IMR-90 (cell line): Measurements from ENCODE around the gene SH3GL2. TPM values are rescaled to one million over a fixed set of nuclear protein-coding genes. Genes with fewer than 3 reads are reported as not detected.

ENCODE experiments used
- ATAC-seq: fragments of 200-7000 bp; cut with Tn5 transposase; 2 replicates; pipeline ENCODE4 v1.9.1; 2020; ENCODE audit warnings: low read depth, mild to moderate bottlenecking, moderate library complexity
- BruUV-seq: library from RNA; stranded (reverse); fragments of 400-500 nt; replicated peaks from 2 replicates; lab custom pipeline; 2021; lab: Mats Ljungman, UMichigan
- CTCF ChIA-PET: fragments of 300-600 bp; formaldehyde crosslinking; extraction: SDS; loops from one replicate; lab custom pipeline; 2021; ENCODE audit warnings: antibody characterized with exemption; lab: Yijun Ruan, JAX
- POLR2A ChIA-PET: fragments of 300-600 bp; sonication (Branson Sonifier 250); formaldehyde crosslinking; loops from one replicate; lab custom pipeline; 2022; ENCODE audit warnings: antibody characterized with exemption; ENCODE audit not compliant: unreplicated experiment; lab: Charles Lee
- DNase-seq: peaks from one replicate; pipeline ENCODE4 v3.0.0; 2013
- H2AFZ ChIP-seq: replicated peaks from 2 replicates; pipeline ENCODE3; 2013; ENCODE audit warnings: low read length, mild to moderate bottlenecking; ENCODE audit not compliant: poor library complexity
- H2AK5ac ChIP-seq: 2 replicates; pipeline ENCODE4 v1.6.1; 2013; ENCODE audit warnings: low read depth, low read length, inconsistent platforms
- H2AK9ac ChIP-seq: replicated peaks from 2 replicates; pipeline ENCODE3; 2013; ENCODE audit warnings: mild to moderate bottlenecking, low read depth, low read length, moderate library complexity; ENCODE audit not compliant: poor library complexity
- H2BK120ac ChIP-seq: 2 replicates; pipeline ENCODE4 v1.6.1; 2013; ENCODE audit warnings: low read depth, low read length, inconsistent platforms
- H2BK15ac ChIP-seq: 3 replicates; pipeline ENCODE4 v1.6.1; 2013; ENCODE audit warnings: low read depth, low read length, inconsistent platforms
- H2BK20ac ChIP-seq: 2 replicates; pipeline ENCODE4 v1.6.1; 2013; ENCODE audit warnings: low read depth, mild to moderate bottlenecking, inconsistent platforms, low read length, moderate library complexity
- H2BK5ac ChIP-seq: 2 replicates; pipeline ENCODE4 v1.6.1; 2013; ENCODE audit warnings: mild to moderate bottlenecking, low read depth, low read length, inconsistent platforms; ENCODE audit not compliant: poor library complexity, severe bottlenecking
- H3K14ac ChIP-seq: replicated peaks from 2 replicates; pipeline ENCODE4 v1.6.1; 2013; ENCODE audit warnings: low read depth, low read length, inconsistent platforms
- H3K18ac ChIP-seq: 2 replicates; pipeline ENCODE4 v1.6.1; 2013; ENCODE audit warnings: low read depth, low read length, control low read depth
- H3K23ac ChIP-seq: 2 replicates; pipeline ENCODE4 v1.6.1; 2013; ENCODE audit warnings: low read depth, low read length, inconsistent platforms
- H3K27ac ChIP-seq: 2 replicates; pipeline ENCODE4 v1.5.1; 2013; ENCODE audit warnings: mild to moderate bottlenecking, control low read depth, low read length; ENCODE audit not compliant: insufficient read depth
- H3K27me3 ChIP-seq: 2 replicates; pipeline ENCODE4 v1.6.1; 2013; ENCODE audit warnings: low read length; ENCODE audit not compliant: control insufficient read depth, insufficient read depth
- H3K36me3 ChIP-seq: 2 replicates; pipeline ENCODE4 v1.6.1; 2013; ENCODE audit warnings: low read length, mixed read lengths; ENCODE audit not compliant: control insufficient read depth, insufficient read depth
- H3K4ac ChIP-seq: 2 replicates; pipeline ENCODE4 v1.6.1; 2013; ENCODE audit warnings: low read depth, low read length, inconsistent platforms
- H3K4me1 ChIP-seq: 2 replicates; pipeline ENCODE4 v1.6.1; 2013; ENCODE audit warnings: low read length, mixed read lengths; ENCODE audit not compliant: control insufficient read depth, insufficient read depth
- H3K4me2 ChIP-seq: 2 replicates; pipeline ENCODE4 v1.6.1; 2013; ENCODE audit warnings: low read depth, mild to moderate bottlenecking, control low read depth, low read length, moderate library complexity
- H3K4me3 ChIP-seq: 2 replicates; pipeline ENCODE4 v1.5.1; 2013; ENCODE audit warnings: low read depth, mild to moderate bottlenecking, control low read depth, low read length, moderate library complexity; ENCODE audit not compliant: insufficient read depth
- H3K56ac ChIP-seq: 2 replicates; pipeline ENCODE4 v1.6.1; 2013; ENCODE audit warnings: low read length, inconsistent platforms; ENCODE audit not compliant: insufficient read depth; ENCODE audit errors: extremely low read depth
- H3K79me1 ChIP-seq, 2 experiments: 2 replicates each; pipeline ENCODE4 v1.6.1; 2013; ENCODE audit warnings: low read length in 2 of 2, inconsistent platforms in 1 of 2, low read depth in 1 of 2
- H3K9ac ChIP-seq: 2 replicates; pipeline ENCODE4 v1.6.1; 2013; ENCODE audit warnings: low read depth, low read length, control low read depth
- H3K9me1 ChIP-seq: 2 replicates; pipeline ENCODE4 v1.6.1; 2013; ENCODE audit warnings: low read length, inconsistent platforms; ENCODE audit not compliant: insufficient read depth
- H3K9me3 ChIP-seq: 2 replicates; pipeline ENCODE4 v1.6.1; 2013; ENCODE audit warnings: low read length; ENCODE audit not compliant: control insufficient read depth, insufficient read depth
- H4K20me1 ChIP-seq: 2 replicates; pipeline ENCODE4 v1.6.1; 2013; ENCODE audit warnings: low read length, inconsistent platforms; ENCODE audit not compliant: insufficient read depth
- H4K5ac ChIP-seq: 2 replicates; pipeline ENCODE4 v1.6.1; 2013; ENCODE audit warnings: mild to moderate bottlenecking, low read depth, low read length, control low read depth
- H4K8ac ChIP-seq, 2 experiments: 2 replicates each; pipeline ENCODE4 v1.6.1; 2013; ENCODE audit warnings: low read depth in 2 of 2, low read length in 2 of 2, control low read depth in 1 of 2, inconsistent platforms in 1 of 2
- H4K91ac ChIP-seq: 2 replicates; pipeline ENCODE4 v1.6.1; 2013; ENCODE audit warnings: low read depth, low read length, inconsistent platforms; ENCODE audit not compliant: insufficient read depth
- BHLHE40 ChIP-seq: fragments of 150-350 bp; IDR thresholded peaks from 2 replicates; pipeline ENCODE4 v1.6.1; 2016; ENCODE audit warnings: mild to moderate bottlenecking, low read depth, low read length
- CEBPB ChIP-seq: IDR thresholded peaks from 2 replicates; pipeline ENCODE4 v1.6.1; 2012; ENCODE audit warnings: low read depth, low read length, improper control_type of control experiment
- CHD1 ChIP-seq: IDR thresholded peaks from 2 replicates; pipeline ENCODE4 v1.6.1; 2012; ENCODE audit warnings: low read depth, low read length, improper control_type of control experiment
- FOS ChIP-seq: fragments of 150-350 bp; IDR thresholded peaks from 2 replicates; pipeline ENCODE4 v1.6.1; 2016; ENCODE audit warnings: low read depth, low read length
- MAFK ChIP-seq: IDR thresholded peaks from 2 replicates; pipeline ENCODE4 v1.6.1; 2012; ENCODE audit warnings: low read depth, low read length, improper control_type of control experiment
- MAZ ChIP-seq: IDR thresholded peaks from 2 replicates; pipeline ENCODE4 v1.6.1; 2012; ENCODE audit warnings: low read depth, mild to moderate bottlenecking, low read length, improper control_type of control experiment, moderate library complexity, borderline replicate concordance
- MXI1 ChIP-seq: IDR thresholded peaks from 2 replicates; pipeline ENCODE4 v1.6.1; 2012; ENCODE audit warnings: low read depth, mild to moderate bottlenecking, low read length, moderate library complexity, borderline replicate concordance
- NFE2L2 ChIP-seq: fragments of 150-350 bp; IDR thresholded peaks from 2 replicates; pipeline ENCODE4 v1.6.1; 2016; ENCODE audit warnings: low read depth, mild to moderate bottlenecking, low read length
- POLR2A ChIP-seq: IDR thresholded peaks from 2 replicates; pipeline ENCODE4 v1.6.1; 2012; ENCODE audit warnings: mild to moderate bottlenecking, low read depth, low read length
- RAD21 ChIP-seq: IDR thresholded peaks from 2 replicates; pipeline ENCODE4 v1.6.1; 2012; ENCODE audit warnings: low read length, improper control_type of control experiment
- RCOR1 ChIP-seq: IDR thresholded peaks from 2 replicates; pipeline ENCODE4 v1.6.1; 2012; ENCODE audit warnings: mild to moderate bottlenecking, low read length, improper control_type of control experiment; ENCODE audit not compliant: insufficient replicate concordance
- RFX5 ChIP-seq: IDR thresholded peaks from 2 replicates; pipeline ENCODE4 v1.8.0; 2012; ENCODE audit warnings: low read depth, mild to moderate bottlenecking, low read length, moderate library complexity
- SMC3 ChIP-seq: fragments of 150-350 bp; IDR thresholded peaks from 2 replicates; pipeline ENCODE4 v1.6.1; 2016; ENCODE audit warnings: low read depth, mild to moderate bottlenecking, antibody characterized with exemption, low read length, moderate library complexity
- WGBS, 2 experiments: methylation state at CpG; one replicate each; pipeline versions ENCODE4 v1.1.5 to v1.1.7; 2013; ENCODE audit warnings: missing lambda C conversion rate in 2 of 2; ENCODE audit not compliant: insufficient read length in 1 of 2; ENCODE audit errors: extremely low coverage in 2 of 2; 5-methylcytosine and 5-hydroxymethylcytosine counted together
- dilution Hi-C: fragments of 300-500 bp; cut with HindIII; formaldehyde crosslinking; loops from one replicate; pipeline ENCODE4 v1.14.3; 2018; ENCODE audit warnings: low sequenced_read_pairs; ENCODE audit not compliant: unreplicated experiment
- in situ Hi-C: fragments of 300-500 bp; cut with MboI; formaldehyde crosslinking; loops from 3 replicates; pipeline ENCODE4 v1.14.3; 2019; ENCODE audit warnings: low sequenced_read_pairs, inconsistent platforms, mixed read lengths
- intact Hi-C: fragments of 100-400 bp; cut with micrococcal nuclease; formaldehyde crosslinking; loops from 2 replicates; pipeline ENCODE4 v1.10.0; 2022
- polyA plus RNA-seq, 3 experiments: library from polyadenylated mRNA; depleted of rRNA; stranded (reverse); fragments of >200 nt; gene quantifications; 2 replicates each; pipeline ENCODE4 v1.2.3, GENCODE V29; 2012; ENCODE audit warnings: low replicate concordance in 1 of 3
- total RNA-seq: library from RNA; depleted of rRNA; stranded (reverse); fragments of >200 nt; gene quantifications from 2 replicates; pipeline ENCODE4 v1.2.3, GENCODE V29; 2012
- TF ChIP-seq, protein P1 (sequence below): fragments of 150-350 bp; IDR thresholded peaks from 2 replicates; pipeline ENCODE4 v1.6.1; 2016; ENCODE audit warnings: low read depth, mild to moderate bottlenecking, low read length, moderate library complexity, borderline replicate concordance
- TF ChIP-seq, protein P2 (sequence below): fragments of 150-350 bp; IDR thresholded peaks from 2 replicates; pipeline ENCODE4 v1.6.1; 2017; ENCODE audit warnings: mild to moderate bottlenecking, antibody characterized with exemption, low read length, low read depth
- TF ChIP-seq, protein P3 (sequence below): conservative IDR thresholded peaks from 2 replicates; pipeline ENCODE4 v1.5.1; 2012; ENCODE audit warnings: mild to moderate bottlenecking, low read depth, low read length, improper control_type of control experiment

Gene SH3GL2
- total and polyA plus RNA-seq, 2 of the 4 experiments (the other 2 are of a cell fraction), result under 0.01 to 0.05 TPM

DNA sequence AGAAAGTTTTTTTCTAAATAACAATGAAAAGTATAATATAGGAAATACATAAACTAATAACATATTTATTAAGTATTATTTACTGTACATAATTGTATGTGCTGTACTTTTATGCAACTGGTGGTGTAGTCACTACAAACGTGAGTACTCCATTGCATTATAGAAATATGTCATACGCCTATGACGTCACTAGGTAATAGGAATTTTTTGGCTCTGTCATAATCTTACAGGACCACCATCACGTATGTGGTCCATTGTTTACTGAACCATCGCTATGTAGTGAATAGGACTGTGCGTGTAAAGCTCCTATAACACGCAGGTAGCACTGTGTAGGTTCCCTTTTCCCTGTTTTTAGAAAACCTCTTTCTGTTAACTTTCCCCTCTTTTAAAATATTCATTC, 255.0 kb downstream of the SH3GL2 start:
- WGBS, 2 experiments, result no CpG with 5 or more reads among the region's 7 CpGs
- Histone ChIP-seq H2AFZ (no peak overlapping the region), H3K36me3 (no peaks in the 10 kb centered on the region), H3K18ac (no peak overlapping the region), H2BK120ac (no peak overlapping the region), H4K8ac (no peak overlapping the region), H3K4ac (no peak overlapping the region), H2AK9ac (no peak overlapping the region), H3K4me1 (no peaks in the 10 kb centered on the region), H2AK5ac (no peak overlapping the region), H4K20me1 (no peaks in the 10 kb centered on the region), H3K9me1 (no peaks in the 10 kb centered on the region), H4K91ac (no peak overlapping the region), H3K79me1 (no peaks in the 10 kb centered on the region), H3K9me3 (no peaks in the 10 kb centered on the region), H3K9ac (no peak overlapping the region), H3K56ac (no peak overlapping the region), H3K27ac (no peak overlapping the region), H3K27me3 (no peaks in the 10 kb centered on the region), H2BK20ac (no peak overlapping the region), H2BK15ac (no peak overlapping the region), H3K4me2 (no peak overlapping the region), H4K5ac (no peak overlapping the region), H3K4me3 (no peak overlapping the region), H3K23ac (no peak overlapping the region), H2BK5ac (no peak overlapping the region), H3K14ac (no peak overlapping the region)
- ATAC-seq (no peak), DNase-seq (no peak)
- dilution Hi-C loops, result no loop called here
- no TSS peak for BruUV-seq
- TF ChIP-seq POLR2A (no peak), SMC3 (no peak), MAFK (no peak), RFX5 (no peak), CHD1 (no peak), RAD21 (no peak), BHLHE40 (no peak), NFE2L2 (no peak), FOS (no peak), RCOR1 (no peak), CEBPB (no peak), MXI1 (no peak), MAZ (no peak)
- TF ChIP-seq, protein P1, sequence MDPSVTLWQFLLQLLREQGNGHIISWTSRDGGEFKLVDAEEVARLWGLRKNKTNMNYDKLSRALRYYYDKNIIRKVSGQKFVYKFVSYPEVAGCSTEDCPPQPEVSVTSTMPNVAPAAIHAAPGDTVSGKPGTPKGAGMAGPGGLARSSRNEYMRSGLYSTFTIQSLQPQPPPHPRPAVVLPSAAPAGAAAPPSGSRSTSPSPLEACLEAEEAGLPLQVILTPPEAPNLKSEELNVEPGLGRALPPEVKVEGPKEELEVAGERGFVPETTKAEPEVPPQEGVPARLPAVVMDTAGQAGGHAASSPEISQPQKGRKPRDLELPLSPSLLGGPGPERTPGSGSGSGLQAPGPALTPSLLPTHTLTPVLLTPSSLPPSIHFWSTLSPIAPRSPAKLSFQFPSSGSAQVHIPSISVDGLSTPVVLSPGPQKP, result no peak
- TF ChIP-seq, protein P2, sequence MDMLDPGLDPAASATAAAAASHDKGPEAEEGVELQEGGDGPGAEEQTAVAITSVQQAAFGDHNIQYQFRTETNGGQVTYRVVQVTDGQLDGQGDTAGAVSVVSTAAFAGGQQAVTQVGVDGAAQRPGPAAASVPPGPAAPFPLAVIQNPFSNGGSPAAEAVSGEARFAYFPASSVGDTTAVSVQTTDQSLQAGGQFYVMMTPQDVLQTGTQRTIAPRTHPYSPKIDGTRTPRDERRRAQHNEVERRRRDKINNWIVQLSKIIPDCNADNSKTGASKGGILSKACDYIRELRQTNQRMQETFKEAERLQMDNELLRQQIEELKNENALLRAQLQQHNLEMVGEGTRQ, result no peak
- TF ChIP-seq, protein P3, sequence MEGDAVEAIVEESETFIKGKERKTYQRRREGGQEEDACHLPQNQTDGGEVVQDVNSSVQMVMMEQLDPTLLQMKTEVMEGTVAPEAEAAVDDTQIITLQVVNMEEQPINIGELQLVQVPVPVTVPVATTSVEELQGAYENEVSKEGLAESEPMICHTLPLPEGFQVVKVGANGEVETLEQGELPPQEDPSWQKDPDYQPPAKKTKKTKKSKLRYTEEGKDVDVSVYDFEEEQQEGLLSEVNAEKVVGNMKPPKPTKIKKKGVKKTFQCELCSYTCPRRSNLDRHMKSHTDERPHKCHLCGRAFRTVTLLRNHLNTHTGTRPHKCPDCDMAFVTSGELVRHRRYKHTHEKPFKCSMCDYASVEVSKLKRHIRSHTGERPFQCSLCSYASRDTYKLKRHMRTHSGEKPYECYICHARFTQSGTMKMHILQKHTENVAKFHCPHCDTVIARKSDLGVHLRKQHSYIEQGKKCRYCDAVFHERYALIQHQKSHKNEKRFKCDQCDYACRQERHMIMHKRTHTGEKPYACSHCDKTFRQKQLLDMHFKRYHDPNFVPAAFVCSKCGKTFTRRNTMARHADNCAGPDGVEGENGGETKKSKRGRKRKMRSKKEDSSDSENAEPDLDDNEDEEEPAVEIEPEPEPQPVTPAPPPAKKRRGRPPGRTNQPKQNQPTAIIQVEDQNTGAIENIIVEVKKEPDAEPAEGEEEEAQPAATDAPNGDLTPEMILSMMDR, result no peak
- ChIA-PET CTCF (interaction anchor here (0.6 kb wide), 1 partner anchor 314 kb away, joined by 3 read pairs; no protein-coding TSS in a partner anchor), POLR2A (interaction anchor here (0.6 kb wide), 1 partner anchor 490 kb away, joined by 3 read pairs; no protein-coding TSS in a partner anchor)
- intact Hi-C loops, result no loop called here
- in situ Hi-C loops, result no loop called here
